HL-60 (cell line): Measurements from ENCODE around the gene WDR3.

Experiments used
- CTCF ChIP-seq: IDR thresholded peaks from one replicate; pipeline ENCODE4 v1.5.1; 2011; ENCODE audit warnings: low read length, control low read depth, inconsistent platforms; ENCODE audit not compliant: insufficient read depth
- GABPA ChIP-seq: IDR thresholded peaks from 2 replicates; pipeline ENCODE4 v1.6.1; 2012; ENCODE audit warnings: low read depth
- POLR2AphosphoS5 ChIP-seq: IDR thresholded peaks from 2 replicates; pipeline ENCODE4 v1.6.1; 2012; ENCODE audit warnings: low read depth
- REST ChIP-seq: IDR thresholded peaks from 2 replicates; pipeline ENCODE4 v1.6.1; 2012; ENCODE audit warnings: low read depth; ENCODE audit not compliant: insufficient replicate concordance

- TF ChIP-seq CTCF (no peak), REST (no peak), POLR2AphosphoS5 (no peak), GABPA (no peak)
Measured at GRCh38 chr1:117930484-117930883, 945 bp downstream of the WDR3 start.
